GM19438 (cell line): ENCODE measurements around the gene GLA.
A peak's percentile ranks its signal among the peaks of the same experiment; 100 is the strongest.

ENCODE experiments used
- ATAC-seq: cut with Tn5 transposase; IDR thresholded peaks from one replicate; pipeline ENCODE4 v1.9.1; 2021; ENCODE audit warnings: low read depth; ENCODE audit not compliant: unreplicated experiment

GLA gene

DNA sequence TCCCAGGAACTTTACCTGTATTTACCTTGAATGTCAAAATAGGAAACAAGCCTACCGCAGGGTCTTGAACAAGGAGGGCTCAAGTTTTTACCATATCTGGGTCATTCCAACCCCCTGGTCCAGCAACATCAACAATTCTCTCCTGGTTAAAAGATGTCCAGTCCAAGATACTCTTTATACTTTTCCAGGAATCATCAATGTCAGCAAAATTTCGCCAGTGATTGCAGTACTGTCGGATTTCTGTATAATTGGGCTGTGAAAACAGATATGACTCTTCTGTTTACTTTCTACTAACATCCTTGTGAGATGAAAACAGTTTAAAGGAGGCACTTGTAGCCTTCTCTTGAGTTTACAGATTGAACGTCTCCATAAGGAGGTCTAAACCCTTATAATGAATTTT, 9.0 kb downstream of the GLA start:
- ATAC-seq: no peak

DNA sequence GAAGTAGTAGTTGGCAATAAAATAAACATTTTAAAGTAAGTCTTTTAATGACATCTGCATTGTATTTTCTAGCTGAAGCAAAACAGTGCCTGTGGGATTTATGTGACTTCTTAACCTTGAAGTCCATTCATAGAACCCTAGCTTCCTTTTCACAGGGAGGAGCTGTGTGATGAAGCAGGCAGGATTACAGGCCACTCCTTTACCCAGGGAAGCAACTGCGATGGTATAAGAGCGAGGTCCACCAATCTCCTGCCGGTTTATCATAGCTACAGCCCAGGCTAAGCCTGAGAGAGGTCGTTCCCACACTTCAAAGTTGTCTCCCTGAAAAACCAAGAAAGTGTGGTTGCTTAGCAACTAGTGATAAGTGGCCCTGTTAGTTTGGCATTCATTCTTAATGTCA, 9.9 kb downstream of the GLA start:
- no peak for ATAC-seq

- ATAC-seq: no peak
Observed at GRCh38 chrX:101395789-101396188, 11.9 kb downstream of the GLA start.

DNA sequence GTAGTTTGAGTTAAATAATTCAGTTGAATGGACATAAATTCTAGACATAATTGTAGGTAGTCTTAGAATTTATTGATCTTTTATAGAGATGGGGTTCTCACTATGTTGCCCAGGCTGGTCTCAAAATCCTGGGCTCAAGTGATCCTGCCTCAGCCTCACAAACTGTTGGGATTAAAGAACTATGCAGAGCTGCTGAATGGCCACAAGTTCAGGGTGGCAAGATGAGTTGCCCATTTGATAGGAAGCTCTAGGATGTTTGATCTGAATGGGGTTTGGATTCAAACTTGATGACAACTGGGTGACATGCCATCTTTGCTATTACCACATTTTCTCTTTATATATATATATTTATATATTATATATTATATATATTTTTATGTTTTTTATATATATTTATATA, 13.4 kb downstream of the GLA start:
- ATAC-seq: no peak

GRCh38 chrX:101393530-101394305, 14.0 kb downstream of the GLA start:
- ATAC-seq: no peak

GRCh38 chrX:101391831-101392230, 15.9 kb downstream of the GLA start:
- ATAC-seq: no peak

DNA sequence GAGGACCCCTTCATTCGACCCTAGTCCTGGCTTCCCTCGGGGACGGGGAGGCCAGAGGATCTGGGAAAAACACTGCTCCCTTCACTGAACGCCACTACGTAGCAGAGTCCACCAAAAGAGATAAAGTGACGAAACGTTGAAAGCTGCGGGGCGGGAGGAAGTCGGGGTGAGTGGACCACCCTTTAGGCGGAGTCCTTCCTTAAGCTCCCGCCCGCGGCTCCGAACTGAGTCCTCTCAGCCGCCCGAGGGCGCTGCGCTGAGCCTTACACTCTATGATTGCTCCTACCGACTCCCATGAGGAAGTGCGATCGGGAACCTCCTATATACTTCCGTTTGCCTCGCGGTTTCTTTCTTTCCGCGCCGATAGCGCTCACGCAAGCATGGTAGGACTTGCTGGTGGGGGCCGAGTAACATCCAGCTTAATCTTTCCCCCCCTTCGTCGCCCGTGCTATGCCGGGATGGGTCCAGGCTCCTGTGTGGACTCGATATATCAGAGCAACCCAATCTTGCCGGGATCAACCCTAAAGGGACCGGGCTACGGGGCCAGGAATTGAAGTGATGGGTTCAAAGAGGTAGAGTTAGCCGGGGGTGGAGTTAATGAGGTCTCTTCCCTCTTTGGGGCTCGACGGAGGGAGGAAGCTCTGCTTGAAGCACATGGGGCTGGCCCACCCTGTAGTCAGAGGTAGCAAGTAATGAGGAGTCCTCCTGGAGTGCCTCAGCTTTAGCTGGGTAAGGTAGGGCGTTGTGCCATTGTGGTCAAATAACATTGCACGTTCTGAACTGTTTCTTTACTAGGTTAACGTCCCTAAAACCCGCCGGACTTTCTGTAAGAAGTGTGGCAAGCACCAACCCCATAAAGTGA, 16.8 kb downstream of the GLA start, which contains the start of gene RPL36A:
TSS of gene RPL36A (plus strand) at position 348 of the 862 bp plus-strand sequence. CDS start at position 381, 33 bp downstream.
- peak; percentile 73 for ATAC-seq

DNA sequence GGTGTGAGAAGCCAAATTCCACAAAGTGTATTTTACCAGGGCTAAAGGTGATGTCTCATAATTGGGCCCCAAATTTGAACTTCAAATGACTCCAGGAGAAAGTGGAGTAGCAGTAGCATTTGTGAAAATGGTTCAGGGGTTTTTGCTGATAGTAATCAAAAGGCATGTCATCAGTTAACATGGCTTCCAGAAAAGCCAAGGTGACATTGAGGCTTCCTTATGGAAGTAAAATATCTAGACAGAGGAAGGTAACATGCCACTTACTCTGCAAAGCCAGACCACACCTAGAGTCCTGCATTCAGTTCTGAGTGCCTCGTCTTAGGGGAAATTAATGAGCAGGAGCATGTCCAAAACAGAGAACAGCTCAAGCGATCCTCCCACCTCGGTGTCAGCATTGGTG, 19.1 kb downstream of the GLA start:
- ATAC-seq: no peak

DNA sequence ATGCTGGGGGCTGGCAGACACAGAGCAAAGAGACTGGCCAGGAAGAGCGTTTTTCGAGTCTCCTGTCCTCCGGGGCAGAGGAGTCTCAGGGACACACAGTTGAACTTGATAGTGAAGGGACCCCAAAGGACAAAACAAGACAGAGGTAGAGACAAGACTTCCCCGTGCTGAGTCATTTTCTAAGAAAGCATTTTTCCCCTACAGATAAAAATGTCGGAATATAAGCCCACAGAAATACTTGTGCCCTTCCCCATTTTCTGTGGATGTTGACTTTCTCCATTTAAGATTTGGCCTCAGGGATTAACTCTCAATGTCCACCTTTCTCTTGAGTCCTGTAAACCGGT, 21.2 kb downstream of the GLA start:
- no peak for ATAC-seq

GRCh38 chrX:101385795-101386541, 21.8 kb downstream of the GLA start, which contains the start of gene BTK:
BTK (minus strand) TSS chrX:101386191; CDS start chrX:101375284, 10,907 bp downstream.
- ATAC-seq: peak; percentile 61

DNA sequence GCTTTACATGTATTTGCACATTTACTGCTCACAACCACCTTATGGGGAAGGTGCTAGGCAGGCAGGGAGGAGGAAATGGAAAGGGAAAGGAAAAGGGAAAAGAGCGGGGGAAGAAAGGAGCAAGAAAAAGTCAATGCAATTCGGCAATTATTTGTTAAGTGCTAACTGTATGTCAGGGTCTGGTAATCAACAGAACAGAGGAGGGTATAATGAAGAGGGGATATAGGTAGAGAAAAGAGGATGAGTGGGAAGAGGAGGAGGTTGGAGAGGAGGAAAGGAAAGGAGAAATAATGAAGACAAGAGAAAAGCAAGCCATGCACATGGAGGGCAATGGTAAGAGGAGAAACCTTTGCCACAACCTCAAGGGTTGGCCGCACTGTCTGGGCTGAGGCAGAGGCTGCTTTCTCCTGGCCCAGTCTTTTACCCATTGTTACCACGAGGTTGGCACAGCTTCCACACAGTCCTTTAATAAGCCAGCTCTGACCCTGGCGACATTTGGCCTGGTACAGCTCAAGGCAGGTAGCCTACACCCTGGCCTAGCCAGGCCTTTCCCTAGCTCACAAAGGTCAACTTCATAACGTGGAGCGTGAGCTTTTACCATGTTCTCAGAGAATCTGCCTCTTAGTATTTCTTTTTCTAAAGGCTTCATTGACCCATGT, 22.6 kb downstream of the GLA start:
- peak; percentile 5 for ATAC-seq

- ATAC-seq: peak; percentile 63
Observed at GRCh38 chrX:101383679-101384205, 24.0 kb downstream of the GLA start.

- ATAC-seq: no peak
Observed at GRCh38 chrX:101377547-101377946, 30.2 kb downstream of the GLA start.

DNA sequence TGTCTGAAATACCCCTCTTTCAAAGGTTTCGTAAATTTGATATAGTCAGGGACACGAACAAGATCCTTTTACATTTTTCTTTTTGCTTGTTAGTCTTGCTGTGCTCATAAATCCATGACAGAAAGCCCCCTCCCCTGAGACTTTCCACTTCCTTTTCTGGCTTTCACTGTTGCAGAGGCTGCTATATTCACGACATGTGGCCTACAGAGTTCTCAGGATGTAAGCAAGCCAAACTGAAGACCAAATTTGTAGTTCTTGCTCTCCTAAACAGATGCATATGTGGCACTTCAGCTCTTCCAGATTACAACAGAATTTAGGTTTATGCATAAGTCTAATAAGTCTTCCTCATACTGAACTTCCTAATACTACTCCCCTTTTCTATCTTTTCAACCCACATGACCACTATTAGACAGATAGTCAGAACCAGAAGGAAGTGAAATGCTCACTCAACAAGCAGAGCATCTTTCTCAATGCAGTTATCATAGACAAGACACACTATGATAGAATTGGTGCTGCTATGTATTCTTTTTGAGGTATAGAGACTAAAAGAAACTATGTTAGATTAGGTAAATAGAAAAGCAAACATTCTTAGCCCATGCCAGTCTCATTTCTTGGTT, 36.7 kb downstream of the GLA start:
- ATAC-seq: peak; percentile 66

DNA sequence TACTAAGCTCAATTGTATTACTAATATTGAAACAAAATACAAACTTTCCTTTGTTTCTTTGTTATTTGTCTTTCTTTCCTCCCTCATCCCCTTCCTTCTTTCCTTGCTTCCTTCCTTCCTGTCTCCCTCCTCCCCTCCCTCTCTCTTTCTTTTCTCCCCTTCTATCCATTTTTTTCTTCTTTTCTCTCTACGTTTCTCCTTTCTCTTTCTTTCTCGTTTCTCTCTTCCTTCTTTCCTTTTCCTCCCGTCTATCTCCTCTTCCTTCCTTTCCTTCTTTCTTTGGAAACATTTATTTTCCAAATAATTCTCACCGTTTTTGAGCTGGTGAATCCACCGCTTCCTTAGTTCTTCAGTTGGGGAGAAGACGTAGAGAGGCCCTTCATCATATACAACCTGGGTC, 38.0 kb downstream of the GLA start:
- ATAC-seq: no peak

DNA sequence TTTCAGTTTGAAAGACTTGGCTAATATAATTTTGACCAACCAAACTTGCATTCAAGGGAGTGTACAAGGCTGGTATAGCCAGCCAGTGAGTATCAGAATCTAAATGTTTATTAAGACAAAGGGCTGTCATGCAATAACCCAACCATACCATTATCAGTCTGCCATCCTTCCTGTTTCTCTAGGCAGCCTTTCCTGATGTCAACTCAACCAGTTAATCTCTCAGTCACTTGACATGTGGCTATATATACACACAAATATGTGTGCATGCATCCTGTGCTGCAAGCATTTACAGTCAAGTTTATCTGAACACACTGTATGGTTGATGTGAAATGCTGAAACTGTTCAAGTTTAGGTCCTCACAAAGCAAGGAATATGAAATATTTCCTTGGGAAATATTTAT, 38.9 kb downstream of the GLA start:
- ATAC-seq: no peak

- ATAC-seq: no peak
Observed at GRCh38 chrX:101365301-101365795, 42.4 kb downstream of the GLA start.

DNA sequence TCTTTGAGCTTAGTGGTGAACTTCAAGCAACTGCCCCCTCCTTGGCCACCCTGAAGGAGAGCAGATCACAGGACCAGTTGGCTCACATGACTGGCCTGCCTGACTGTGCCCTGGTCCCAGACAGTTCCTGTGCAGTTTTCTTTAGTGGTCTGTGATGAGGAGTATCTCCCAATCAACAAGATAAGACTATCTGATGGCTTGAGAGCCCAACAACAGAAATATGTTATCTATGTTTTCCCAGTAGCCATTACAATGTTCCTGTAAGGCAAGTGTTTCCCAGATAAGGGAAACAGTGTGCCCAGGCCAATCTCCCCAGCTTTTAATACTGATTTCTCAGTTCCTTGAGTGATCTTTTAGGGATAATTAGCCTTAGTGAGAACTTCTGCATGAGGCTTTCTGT, 45.0 kb downstream of the GLA start:
- no peak for ATAC-seq

- ATAC-seq: no peak
Observed at GRCh38 chrX:101362116-101362515, 45.6 kb downstream of the GLA start.

- ATAC-seq: no peak
Observed at GRCh38 chrX:101360390-101360789, 47.3 kb downstream of the GLA start.
